Activated CD4-positive, alpha-beta T cell treated with anti-CD3 and anti-CD28 coated beads for 48 hours (primary cell): Measurements from ENCODE around the gene DGCR6L.
"Not testable (repeated sequence)": the region's sequence is repeated elsewhere in the genome, so short reads cannot be mapped to it uniquely, and the experiment has no call there.

Experiments
- DNase-seq: peaks from one replicate; pipeline ENCODE4 v3.0.0-alpha.2; 2020

DGCR6L gene

GRCh38 chr22:20291249-20291586 lies 28.6 kb downstream of the DGCR6L start:
- no peak for DNase-seq

- no peak for DNase-seq
Observed at GRCh38 chr22:20290578-20291248, 29.1 kb downstream of the DGCR6L start.

GRCh38 chr22:20290045-20290392 lies 29.8 kb downstream of the DGCR6L start:
- DNase-seq = no peak

GRCh38 chr22:20289182-20290044 lies 30.4 kb downstream of the DGCR6L start:
- not testable (repeated sequence) for DNase-seq

- not testable (repeated sequence) for DNase-seq
Observed at GRCh38 chr22:20286784-20287423, 33.0 kb downstream of the DGCR6L start.

GRCh38 chr22:20286312-20286660 lies 33.6 kb downstream of the DGCR6L start:
- not testable (repeated sequence) for DNase-seq

GRCh38 chr22:20285473-20286311 lies 34.2 kb downstream of the DGCR6L start:
- peak; percentile 86 for DNase-seq

- no peak for DNase-seq
Observed at GRCh38 chr22:20284471-20285086, 35.3 kb downstream of the DGCR6L start.

GRCh38 chr22:20283674-20284066 lies 36.2 kb downstream of the DGCR6L start:
- DNase-seq = no peak

- DNase-seq = no peak
Observed at GRCh38 chr22:20282901-20283673, 36.8 kb downstream of the DGCR6L start.

- no peak for DNase-seq
Observed at GRCh38 chr22:20281891-20282290, 38.0 kb downstream of the DGCR6L start.

GRCh38 chr22:20281473-20281872 lies 38.4 kb downstream of the DGCR6L start:
- not testable (repeated sequence) for DNase-seq

GRCh38 chr22:20280866-20281265 lies 39.0 kb downstream of the DGCR6L start:
- no peak for DNase-seq

GRCh38 chr22:20280163-20280562 lies 39.7 kb downstream of the DGCR6L start:
- not testable (repeated sequence) for DNase-seq

- DNase-seq = no peak
Observed at GRCh38 chr22:20279662-20280134, 40.2 kb downstream of the DGCR6L start.

- DNase-seq = not testable (repeated sequence)
Observed at GRCh38 chr22:20278726-20279490, 41.0 kb downstream of the DGCR6L start.

GRCh38 chr22:20277936-20278635 lies 41.8 kb downstream of the DGCR6L start:
- not testable (repeated sequence) for DNase-seq

- no peak for DNase-seq
Observed at GRCh38 chr22:20276468-20276867, 43.4 kb downstream of the DGCR6L start.

- DNase-seq = no peak
Observed at GRCh38 chr22:20275836-20276235, 44.0 kb downstream of the DGCR6L start.

- DNase-seq = not testable (repeated sequence)
Observed at GRCh38 chr22:20275325-20275724, 44.5 kb downstream of the DGCR6L start.
